Testis (tissue), 3 donors: ENCODE measurements around the gene HOMER3. TPM values are rescaled to one million over a fixed set of nuclear protein-coding genes. Genes with fewer than 3 reads are reported as not detected.

ENCODE experiments used
- DNase-seq: peaks from one replicate; pipeline ENCODE4 v3.0.0-alpha.2; 2019
- H3K27ac ChIP-seq, 2 donors: fragments of 200-600 bp; sonication (generic); one replicate each; pipeline ENCODE4 v1.5.1; 2019
- H3K27me3 ChIP-seq: fragments of 200-600 bp; sonication (generic); one replicate; pipeline ENCODE4 v1.5.1; 2019
- H3K36me3 ChIP-seq: fragments of 200-600 bp; sonication (generic); one replicate; pipeline ENCODE4 v1.5.1; 2017; ENCODE audit warnings: low read depth; ENCODE audit errors: missing control alignments
- H3K4me1 ChIP-seq: fragments of 200-600 bp; sonication (generic); one replicate; pipeline ENCODE4 v1.5.1; 2019
- H3K4me3 ChIP-seq, 2 donors: fragments of 200-600 bp; sonication (generic); one replicate each; pipeline ENCODE4 v1.5.1; 2017 to 2019
- H3K9me3 ChIP-seq: fragments of 200-600 bp; sonication (generic); one replicate; pipeline ENCODE4 v1.5.1; 2017
- CTCF ChIP-seq, 3 experiments: fragments of 450-650 bp in 2 of 3; fragments of 200-600 bp in 1 of 3; sonication (generic) in 1 of 3; IDR thresholded peaks; one replicate each; pipeline ENCODE4 v1.5.1; 2016 to 2019; ENCODE audit warnings: antibody characterized with exemption in 3 of 3, mild to moderate bottlenecking in 2 of 3, moderate library complexity in 1 of 3
- POLR2A ChIP-seq: fragments of 450-650 bp; IDR thresholded peaks from one replicate; pipeline ENCODE4 v1.6.1; 2017; ENCODE audit warnings: antibody characterized with exemption, mild to moderate bottlenecking, moderate library complexity
- WGBS, 2 donors: methylation state at CpG; one replicate each; pipeline ENCODE4 v1.1.5; 2018; 5-methylcytosine and 5-hydroxymethylcytosine counted together
- intact Hi-C: fragments of 100-400 bp; cut with DNase I; formaldehyde crosslinking; loops from one replicate; pipeline ENCODE4 v1.15.1; 2023; ENCODE audit warnings: low total_unique reads
- polyA plus RNA-seq: library from polyadenylated mRNA; stranded (reverse); fragments of 350-450 nt; fragmentation: Illumina TruSeq; extraction: RNeasy Lipid Tissue Mini Kit (QIAGEN cat#74804); gene quantifications from one replicate; pipeline ENCODE4 v1.2.3, GENCODE V29; 2014; ENCODE audit warnings: low read depth, low replicate concordance; ENCODE audit not compliant: insufficient read depth
- total RNA-seq, 2 donors: library from RNA; depleted of rRNA; stranded (reverse); fragments of >200 nt; gene quantifications; one replicate each; pipeline ENCODE4 v1.2.3, GENCODE V29; 2016

Gene HOMER3
- total and polyA plus RNA-seq, 3 donors from 2014 or later, result 19.9 to 39.6 (median 31.3) TPM

- Histone ChIP-seq H3K4me3 (no peak overlapping the region), H3K4me1 (peaks cover 16% of the 10 kb centered on the region), H3K9me3 (no peaks in the 10 kb centered on the region), H3K36me3 (no peaks in the 10 kb centered on the region), H3K27me3 (no peaks in the 10 kb centered on the region), H3K27ac (no peak overlapping the region)
- TF ChIP-seq POLR2A (no peak), CTCF (IDR thresholded peaks at IDR 0.05) (no peak)
- intact Hi-C loops, result no loop called here
- 89 to 100% methylated on average over 1 to 19 of the region's 19 CpGs for WGBS, 2 donors
- no peak for DNase-seq
Measured at GRCh38 chr19:18910801-18911436, 30.1 kb downstream of the HOMER3 start.

DNA sequence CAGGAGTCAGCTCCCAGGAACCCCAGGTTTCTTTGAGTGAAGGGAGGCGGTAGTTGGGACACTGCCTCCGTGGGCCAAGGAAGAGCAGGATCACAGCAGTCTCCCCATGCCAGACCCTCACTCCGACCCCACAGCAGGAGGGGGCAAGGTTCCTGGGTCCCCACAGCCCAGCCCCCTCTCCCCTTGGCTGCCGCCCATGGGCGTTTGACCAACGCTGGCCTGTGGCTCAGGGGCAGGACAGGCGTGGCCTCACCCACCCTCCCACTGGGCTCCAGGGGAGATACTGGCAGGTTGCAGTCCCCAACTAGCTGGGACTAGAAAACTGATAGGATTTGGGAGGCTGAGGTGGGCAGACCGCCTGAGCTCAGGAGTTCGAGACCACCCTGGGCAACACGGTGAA, 31.0 kb downstream of the HOMER3 start:
- Histone ChIP-seq H3K4me3 (no peak overlapping the region), H3K36me3 (no peaks in the 10 kb centered on the region), H3K4me1 (peaks cover 16% of the 10 kb centered on the region), H3K9me3 (no peaks in the 10 kb centered on the region), H3K27me3 (no peaks in the 10 kb centered on the region), H3K27ac (no peak overlapping the region)
- WGBS, 2 donors, result 83 to 90% methylated on average over 7 to 10 of the region's 10 CpGs
- TF ChIP-seq POLR2A (no peak), CTCF (IDR thresholded peaks at IDR 0.05) (no peak)
- intact Hi-C loops, result no loop called here
- no peak for DNase-seq

DNA sequence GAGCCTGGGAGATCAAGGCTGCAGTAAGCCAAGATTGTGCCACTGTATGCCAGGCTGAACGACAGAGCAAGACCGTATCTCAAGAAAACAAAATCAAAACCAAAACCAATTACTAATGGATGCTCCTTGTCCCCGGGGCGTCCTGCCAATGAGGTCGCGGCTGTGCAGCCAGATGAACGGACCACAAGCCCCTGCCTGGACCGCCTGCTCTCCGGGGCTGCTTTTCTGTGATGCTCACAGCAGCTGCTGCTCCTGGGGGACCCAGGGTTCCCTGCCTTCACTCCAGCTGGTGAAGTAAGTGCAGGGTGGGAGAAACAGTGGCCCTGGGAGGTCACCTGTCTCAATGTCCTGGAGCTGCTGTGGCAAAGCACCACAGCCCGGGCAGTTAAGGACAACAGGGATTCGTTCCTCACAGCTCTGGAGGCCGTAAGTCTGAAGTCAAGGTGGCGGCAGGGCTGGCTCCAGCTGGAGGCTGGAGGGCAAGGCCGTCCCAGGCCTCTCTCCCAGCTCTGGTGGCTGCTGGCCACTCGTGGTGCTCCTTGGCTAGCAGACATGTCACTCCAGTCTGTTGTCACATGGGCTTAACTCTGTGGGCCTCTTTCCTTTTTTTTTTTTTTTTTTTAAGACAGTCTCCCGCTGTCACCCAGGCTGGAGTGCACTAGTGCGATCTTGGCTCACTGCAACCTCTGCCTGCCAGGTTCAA, 31.9 kb downstream of the HOMER3 start:
- intact Hi-C loops, result no loop called here

GRCh38 chr19:18906605-18907519, 34.2 kb downstream of the HOMER3 start:
- Histone ChIP-seq H3K4me1 (peaks cover 16% of the 10 kb centered on the region), H3K4me3 (no peak overlapping the region), H3K9me3 (no peaks in the 10 kb centered on the region), H3K27me3 (no peaks in the 10 kb centered on the region), H3K27ac (peak overlapping the region; percentile 25 to 47), H3K36me3 (no peaks in the 10 kb centered on the region)
- intact Hi-C loops, result no loop called here
- no peak for TF ChIP-seq POLR2A
- TF ChIP-seq CTCF (IDR thresholded peaks at IDR 0.05), result no peak
- DNase-seq, result peak; percentile 94
- WGBS, 2 donors, result 74 to 86% methylated on average over 24 to 36 of the region's 36 CpGs

More for the DNA sequence above, 31.9 kb downstream of the HOMER3 start:
- Histone ChIP-seq H3K27ac (no peak overlapping the region), H3K9me3 (no peaks in the 10 kb centered on the region), H3K4me1 (peaks cover 16% of the 10 kb centered on the region), H3K36me3 (no peaks in the 10 kb centered on the region), H3K4me3 (no peak overlapping the region), H3K27me3 (no peaks in the 10 kb centered on the region)
- 85 to 87% methylated on average over 15 to 17 of the region's 17 CpGs for WGBS, 2 donors
- DNase-seq, result no peak
- no peak for TF ChIP-seq POLR2A
- TF ChIP-seq CTCF (IDR thresholded peaks at IDR 0.05), result no peak
